Mesenchymal stem cell (in vitro differentiated cells and primary cell): ENCODE results near the gene LYRM1.
"Not testable (repeated sequence)": the region's sequence is repeated elsewhere in the genome, so short reads cannot be mapped to it uniquely, and the experiment has no call there.

ENCODE experiments used
- DNase-seq: peaks from one replicate; pipeline ENCODE4 v3.0.0-alpha.2; 2013
- H2AFZ ChIP-seq: one replicate; pipeline ENCODE4 v1.6.1; 2013; ENCODE audit warnings: low read depth, mild to moderate bottlenecking, control low read depth, inconsistent platforms, low read length, moderate library complexity
- H2AK5ac ChIP-seq: 2 replicates; pipeline ENCODE4 v1.6.1; 2013; ENCODE audit warnings: low read length, moderate library complexity, mild to moderate bottlenecking, inconsistent platforms; ENCODE audit not compliant: severe bottlenecking
- H2BK120ac ChIP-seq: one replicate; pipeline ENCODE4 v1.6.1; 2013; ENCODE audit warnings: low read depth, mild to moderate bottlenecking, inconsistent platforms, low read length, moderate library complexity
- H2BK12ac ChIP-seq, 2 experiments: one replicate each; pipeline ENCODE4 v1.6.1; 2013; ENCODE audit warnings: inconsistent platforms in 2 of 2, low read length in 2 of 2, mild to moderate bottlenecking in 2 of 2, moderate library complexity in 2 of 2, control low read depth in 1 of 2
- H2BK15ac ChIP-seq: one replicate; pipeline ENCODE4 v1.6.1; 2013; ENCODE audit warnings: mild to moderate bottlenecking, low read depth, inconsistent platforms; ENCODE audit not compliant: poor library complexity, severe bottlenecking
- H2BK5ac ChIP-seq: 2 replicates; pipeline ENCODE4 v1.6.1; 2013; ENCODE audit warnings: low read depth, mild to moderate bottlenecking, low read length, control low read depth, inconsistent platforms; ENCODE audit not compliant: poor library complexity, severe bottlenecking
- H3K14ac ChIP-seq, 2 experiments: one replicate each; pipeline ENCODE4 v1.6.1; 2013; ENCODE audit warnings: inconsistent platforms in 2 of 2, low read length in 2 of 2, control low read depth in 1 of 2, mild to moderate bottlenecking in 1 of 2, moderate library complexity in 1 of 2
- H3K18ac ChIP-seq, 2 experiments: one replicate each; pipeline ENCODE4 v1.6.1; 2013; ENCODE audit warnings: inconsistent platforms in 2 of 2, low read length in 2 of 2, control low read depth in 1 of 2, low read depth in 1 of 2, mild to moderate bottlenecking in 1 of 2
- H3K23ac ChIP-seq, 2 experiments: one replicate each; pipeline ENCODE4 v1.6.1; 2013; ENCODE audit warnings: inconsistent platforms in 2 of 2, low read length in 2 of 2, mild to moderate bottlenecking in 2 of 2, moderate library complexity in 2 of 2, control low read depth in 1 of 2
- H3K27ac ChIP-seq: 2 replicates; pipeline ENCODE4 v1.5.1; 2013; ENCODE audit warnings: mild to moderate bottlenecking, moderate library complexity, low read length, control low read depth, inconsistent platforms; ENCODE audit not compliant: poor library complexity, severe bottlenecking
- H3K27me3 ChIP-seq, 2 experiments: 2 replicates each; pipeline versions ENCODE4 v1.6.1 to v1.7.0; 2013; ENCODE audit warnings: low read length in 2 of 2, mild to moderate bottlenecking in 2 of 2, moderate library complexity in 2 of 2, control low read depth in 1 of 2, inconsistent platforms in 1 of 2; ENCODE audit not compliant: control insufficient read depth in 1 of 2, insufficient read depth in 1 of 2
- H3K36me3 ChIP-seq, 2 experiments: 2 replicates each; pipeline versions ENCODE4 v1.6.1 to v1.7.0; 2013; ENCODE audit warnings: low read length in 2 of 2, control low read depth in 1 of 2, inconsistent platforms in 1 of 2, low read depth in 1 of 2, mild to moderate bottlenecking in 1 of 2; ENCODE audit not compliant: insufficient read depth in 2 of 2, control insufficient read depth in 1 of 2
- H3K4ac ChIP-seq, 2 experiments: one replicate each; pipeline ENCODE4 v1.6.1; 2013; ENCODE audit warnings: inconsistent platforms in 2 of 2, low read length in 2 of 2, mild to moderate bottlenecking in 2 of 2, moderate library complexity in 2 of 2, control low read depth in 1 of 2, low read depth in 1 of 2
- H3K4me1 ChIP-seq: 2 replicates; pipeline ENCODE4 v1.6.1; 2013; ENCODE audit warnings: low read depth, low read length, control low read depth; ENCODE audit not compliant: control insufficient read depth, insufficient read depth
- H3K4me2 ChIP-seq: 2 replicates; pipeline ENCODE4 v1.6.1; 2013; ENCODE audit warnings: low read length, mild to moderate bottlenecking, inconsistent platforms; ENCODE audit not compliant: poor library complexity, severe bottlenecking
- H3K4me3 ChIP-seq, 2 experiments: 2 replicates each; pipeline versions ENCODE4 v1.5.1 to v1.7.0; 2013; ENCODE audit warnings: low read length in 2 of 2, mild to moderate bottlenecking in 2 of 2, control low read depth in 1 of 2, low read depth in 1 of 2; ENCODE audit not compliant: insufficient read depth in 1 of 2
- H3K79me1 ChIP-seq: replicated peaks from 2 replicates; pipeline ENCODE4 v1.6.1; 2013; ENCODE audit warnings: mild to moderate bottlenecking, control low read depth, low read length, inconsistent platforms; ENCODE audit not compliant: poor library complexity, severe bottlenecking
- H3K9ac ChIP-seq: 2 replicates; pipeline ENCODE4 v1.7.0; 2013; ENCODE audit warnings: mild to moderate bottlenecking, low read length, moderate library complexity
- H3K9me3 ChIP-seq: 2 replicates; pipeline ENCODE4 v1.7.0; 2013; ENCODE audit warnings: mild to moderate bottlenecking, low read length; ENCODE audit not compliant: control insufficient read depth
- H4K8ac ChIP-seq: one replicate; pipeline ENCODE4 v1.6.1; 2013; ENCODE audit warnings: inconsistent platforms, mild to moderate bottlenecking, low read length, moderate library complexity
- H4K91ac ChIP-seq: one replicate; pipeline ENCODE4 v1.6.1; 2013; ENCODE audit warnings: mild to moderate bottlenecking, low read length, inconsistent platforms
- WGBS: methylation state at CpG from one replicate; pipeline ENCODE4 v1.1.7; 2013; ENCODE audit warnings: mixed read lengths; 5-methylcytosine and 5-hydroxymethylcytosine counted together

Gene LYRM1

DNA sequence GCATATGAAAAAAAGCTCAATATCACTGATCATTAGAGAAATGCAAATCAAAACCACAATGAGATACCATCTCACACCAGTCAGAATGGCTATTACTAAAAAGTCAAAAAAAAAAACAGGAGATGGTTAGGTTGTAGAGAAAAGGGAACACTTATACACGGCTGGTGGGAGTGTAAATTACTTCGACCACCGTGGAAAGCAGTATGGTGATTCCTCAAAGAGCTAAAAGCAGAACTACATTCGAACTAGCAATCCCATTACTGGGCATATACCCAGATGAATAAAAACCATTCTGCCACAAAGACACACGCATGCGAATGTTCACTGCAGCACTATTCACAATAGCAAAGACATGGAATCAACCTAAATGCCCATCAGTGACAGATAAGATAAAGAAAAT is 36.2 kb upstream of the LYRM1 start:
- H3K9ac ChIP-seq = peak overlapping the region; percentile 97
- H3K27me3 ChIP-seq, H3K27ac ChIP-seq, H3K23ac ChIP-seq, H2BK15ac ChIP-seq, H3K4ac ChIP-seq, H3K14ac ChIP-seq, H3K18ac ChIP-seq, H3K4me2 ChIP-seq, H2AK5ac ChIP-seq, H2AFZ ChIP-seq, H3K9me3 ChIP-seq, H2BK120ac ChIP-seq, H4K91ac ChIP-seq, H3K4me3 ChIP-seq, H4K8ac ChIP-seq, DNase-seq: not testable (repeated sequence)
- 98% methylated on average over 6 of the region's 6 CpGs for WGBS
- peak overlapping the region in 1 of 2 experiments; percentile 28 for H2BK12ac ChIP-seq
- H3K4me1 ChIP-seq = peaks cover 21% of the 10 kb centered on the region
- peaks cover 33% of the 10 kb centered on the region for H3K79me1 ChIP-seq
- H2BK5ac ChIP-seq = peak overlapping the region; percentile 10
- H3K36me3 ChIP-seq = peaks cover 30 to 38% of the 10 kb centered on the region in 2 experiments

DNA sequence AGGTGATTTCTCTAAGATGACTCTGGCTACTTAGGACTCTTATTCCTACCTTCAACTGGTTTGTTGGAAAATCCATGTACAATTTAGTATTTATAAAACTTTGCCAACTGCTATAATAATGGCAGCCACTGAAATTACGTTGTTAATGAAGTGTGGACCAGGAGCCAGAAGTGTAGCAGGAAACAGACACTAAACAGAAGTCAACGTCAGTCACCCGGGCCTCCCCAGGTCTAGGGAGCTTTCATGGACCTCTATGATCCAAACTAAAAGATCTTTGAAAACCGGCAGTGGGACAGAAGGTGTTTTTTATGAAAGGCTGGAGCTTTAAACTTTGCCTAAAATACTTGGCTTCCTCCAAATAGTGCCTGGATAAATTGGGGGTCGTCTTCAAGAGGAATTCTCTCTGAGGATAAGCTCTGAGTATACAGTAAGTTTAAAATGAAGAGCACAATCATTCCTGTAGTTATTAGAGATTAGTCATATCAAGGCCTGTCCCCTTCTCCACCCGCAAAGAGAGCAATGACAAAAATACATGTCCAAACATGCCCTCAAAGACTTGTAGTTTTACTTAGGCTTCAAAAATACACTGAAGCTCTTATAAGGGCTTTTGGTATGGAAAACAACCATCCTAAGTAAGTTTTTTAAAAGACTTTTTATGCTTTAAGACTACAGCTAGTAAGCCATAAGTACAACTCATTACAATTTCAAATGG is 35.0 kb upstream of the LYRM1 start:
- peak overlapping the region; percentile 85 for H2BK5ac ChIP-seq
- H3K14ac ChIP-seq = no peak overlapping the region
- no peak overlapping the region for H4K91ac ChIP-seq
- no peak overlapping the region for H2BK12ac ChIP-seq
- H3K4me2 ChIP-seq = no peak overlapping the region
- no peak overlapping the region for H3K4me3 ChIP-seq
- peaks cover 31% of the 10 kb centered on the region for H3K79me1 ChIP-seq
- peak overlapping the region; percentile 87 for H2AK5ac ChIP-seq
- 62% methylated on average over 5 of the region's 6 CpGs for WGBS
- DNase-seq = peak; percentile 52
- peaks cover 24 to 26% of the 10 kb centered on the region in 2 experiments for H3K36me3 ChIP-seq
- peaks cover 21% of the 10 kb centered on the region for H3K4me1 ChIP-seq
- peak overlapping the region; percentile 70 to 93 for H3K4ac ChIP-seq
- H3K9me3 ChIP-seq = no peaks in the 10 kb centered on the region
- no peak overlapping the region for H2AFZ ChIP-seq
- no peak overlapping the region for H3K23ac ChIP-seq
- peak overlapping the region; percentile 97 for H3K9ac ChIP-seq
- H3K27me3 ChIP-seq = no peaks in the 10 kb centered on the region
- H3K27ac ChIP-seq = peak overlapping the region; percentile 92
- peak overlapping the region; percentile 57 to 58 for H3K18ac ChIP-seq
- peak overlapping the region; percentile 78 for H2BK15ac ChIP-seq
- H2BK120ac ChIP-seq = peak overlapping the region; percentile 58
- no peak overlapping the region for H4K8ac ChIP-seq

DNA sequence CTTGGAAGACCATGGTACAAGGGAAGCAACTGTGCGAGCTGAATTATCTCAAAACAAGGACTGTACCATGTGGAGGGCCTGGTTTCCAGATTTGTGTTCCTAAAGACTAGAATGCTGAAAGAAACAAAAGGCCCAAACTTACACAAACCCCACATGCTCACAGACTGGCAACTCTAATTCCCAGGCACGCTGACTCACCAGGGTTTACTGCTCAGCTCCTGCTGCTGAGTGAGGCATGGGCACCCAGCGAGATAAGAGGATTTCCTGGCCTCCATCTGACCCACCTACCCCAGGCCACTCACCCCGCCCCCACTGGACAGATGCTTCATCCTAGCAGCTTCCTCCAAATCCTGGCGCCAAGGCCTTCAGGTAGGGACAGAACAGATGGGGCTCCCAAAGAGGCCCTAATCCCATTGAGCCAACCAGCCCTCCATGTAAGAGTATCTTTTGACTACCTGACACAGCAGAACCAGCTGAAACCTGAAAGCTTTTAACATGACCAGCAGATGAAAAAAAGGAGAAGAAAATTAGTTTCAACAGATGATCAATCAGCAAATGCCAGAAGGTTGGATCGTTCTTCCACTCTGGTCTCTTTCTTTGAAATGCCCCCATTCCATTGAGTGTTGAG is 34.3 kb upstream of the LYRM1 start:
- H3K79me1 ChIP-seq = peaks cover 30% of the 10 kb centered on the region
- no peak overlapping the region for H2BK15ac ChIP-seq
- H2BK12ac ChIP-seq = peak overlapping the region in 1 of 2 experiments; percentile 57
- H4K8ac ChIP-seq = peak overlapping the region; percentile 33
- H3K36me3 ChIP-seq = peaks cover 18 to 19% of the 10 kb centered on the region in 2 experiments
- peak overlapping the region; percentile 77 for H2BK120ac ChIP-seq
- peak overlapping the region; percentile 93 for H2AK5ac ChIP-seq
- no peak overlapping the region for H3K23ac ChIP-seq
- no peaks in the 10 kb centered on the region for H3K9me3 ChIP-seq
- H3K27ac ChIP-seq = peak overlapping the region; percentile 92
- peak; percentile 82 for DNase-seq
- H3K9ac ChIP-seq = peak overlapping the region; percentile 97
- H3K14ac ChIP-seq = no peak overlapping the region
- peak overlapping the region; percentile 15 for H2BK5ac ChIP-seq
- peak overlapping the region; percentile 63 to 66 for H3K4ac ChIP-seq
- H3K4me1 ChIP-seq = peaks cover 21% of the 10 kb centered on the region
- no peaks in the 10 kb centered on the region for H3K27me3 ChIP-seq
- H3K4me2 ChIP-seq = no peak overlapping the region
- peak overlapping the region; percentile 45 to 58 for H3K18ac ChIP-seq
- H2AFZ ChIP-seq = no peak overlapping the region
- 50% methylated on average over 5 of the region's 6 CpGs for WGBS
- H4K91ac ChIP-seq = peak overlapping the region; percentile 30
- peak overlapping the region in 1 of 2 experiments; percentile 40 for H3K4me3 ChIP-seq

DNA sequence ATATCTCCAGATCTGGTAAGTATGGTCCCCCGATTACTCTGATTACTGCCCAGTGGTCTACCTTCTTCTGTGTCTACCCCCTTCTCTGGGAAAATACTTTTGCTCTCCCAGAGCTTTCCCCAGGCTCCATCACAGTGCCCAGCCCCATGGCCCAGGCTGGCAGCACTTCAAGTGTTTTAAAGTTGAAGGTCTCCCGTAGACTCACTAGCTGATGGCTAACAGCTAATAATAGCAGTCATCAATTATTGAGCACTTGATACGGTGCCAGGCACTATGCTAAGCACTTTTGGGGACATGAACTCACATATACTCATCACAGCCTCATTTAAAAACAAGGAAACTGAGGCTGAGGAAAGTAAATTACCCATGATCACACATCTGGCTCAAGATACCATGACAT is 33.8 kb upstream of the LYRM1 start:
- Histone ChIP-seq H3K9ac (peak overlapping the region; percentile 97), H4K91ac (peak overlapping the region; percentile 55), H2BK15ac (peak overlapping the region; percentile 80), H3K4me2 (no peak overlapping the region), H3K23ac (no peak overlapping the region), H2AK5ac (peak overlapping the region; percentile 93), H3K4me3 (peak overlapping the region in 1 of 2 experiments; percentile 40), H2BK5ac (no peak overlapping the region), H3K4ac (peak overlapping the region in 1 of 2 experiments; percentile 63), H3K14ac (no peak overlapping the region), H2BK120ac (no peak overlapping the region), H3K18ac (peak overlapping the region; percentile 26 to 75), H3K9me3 (no peaks in the 10 kb centered on the region), H2AFZ (no peak overlapping the region), H3K36me3 (peaks cover 15% of the 10 kb centered on the region in 2 experiments), H3K27me3 (no peaks in the 10 kb centered on the region), H2BK12ac (peak overlapping the region; percentile 75 to 85), H3K27ac (peak overlapping the region; percentile 92), H3K4me1 (peaks cover 21% of the 10 kb centered on the region), H3K79me1 (peaks cover 27% of the 10 kb centered on the region), H4K8ac (no peak overlapping the region)
- 96% methylated on average over 3 of the region's 3 CpGs for WGBS
- DNase-seq = no peak
